Measurements from ENCODE around the gene THSD4. TPM values are rescaled to one million over a fixed set of nuclear protein-coding genes. Genes with fewer than 3 reads are reported as not detected.

Gene THSD4
- total RNA-seq, 2 experiments from 2014 or later, result not detected

- CTCF ChIA-PET, result no interaction called here
- no peak overlapping the region for H3K4me3 Mint-ChIP-seq
These were observed 342.9 kb downstream of the THSD4 start for GRCh38 chr15:71458089-71458660.

DNA sequence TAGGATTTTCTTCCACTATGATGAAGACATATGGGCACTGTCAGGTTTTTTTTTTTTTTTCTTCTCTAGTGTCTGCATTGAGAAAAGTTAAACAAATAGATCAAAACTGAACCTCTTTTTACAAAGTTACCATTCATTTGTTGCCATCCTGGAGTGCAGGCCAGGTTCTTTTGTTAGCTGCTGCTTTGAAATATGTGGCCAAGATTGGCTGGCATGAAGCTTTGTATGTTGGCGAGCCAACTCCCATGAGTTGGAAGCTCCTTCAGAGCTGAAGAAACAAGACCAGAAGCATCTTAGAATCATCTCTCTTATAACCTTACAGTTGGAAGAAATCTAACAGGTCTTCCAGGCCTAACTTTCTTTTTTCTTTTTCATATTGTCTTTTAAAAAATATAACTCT, 346.5 kb downstream of the THSD4 start:
- Mint-ChIP-seq H3K4me3 (no peak overlapping the region), H3K36me3 (no peaks in the 10 kb centered on the region), H3K27me3 (no peaks in the 10 kb centered on the region), H3K9me3 (no peaks in the 10 kb centered on the region), H3K27ac (no peak overlapping the region), H3K4me1 (ENCODE audit: low read depth) (no peaks in the 10 kb centered on the region)
- CTCF ChIA-PET, result no interaction called here
- no peak for DNase-seq
- POLR2A ChIA-PET, result no interaction called here
- intact Hi-C loops (cut with micrococcal nuclease), result no loop called here

More at GRCh38 chr15:71458089-71458660, 342.9 kb downstream of the THSD4 start:
- no peaks in the 10 kb centered on the region for H3K36me3 Mint-ChIP-seq
- H3K27me3 Mint-ChIP-seq, result no peaks in the 10 kb centered on the region
- H3K4me1 Mint-ChIP-seq (ENCODE audit: low read depth), result no peaks in the 10 kb centered on the region
- POLR2A ChIA-PET, result no interaction called here
- no peak overlapping the region for H3K27ac Mint-ChIP-seq
- no peaks in the 10 kb centered on the region for H3K9me3 Mint-ChIP-seq
- DNase-seq, result no peak
- intact Hi-C loops (cut with micrococcal nuclease), result no loop called here

GRCh38 chr15:71462638-71463037, 347.4 kb downstream of the THSD4 start:
- no peaks in the 10 kb centered on the region for H3K4me1 Mint-ChIP-seq (ENCODE audit: low read depth)
- no peak overlapping the region for H3K4me3 Mint-ChIP-seq
- ChIA-PET POLR2A (no interaction called here), CTCF (no interaction called here)
- H3K27ac Mint-ChIP-seq, result no peak overlapping the region
- H3K27me3 Mint-ChIP-seq, result no peaks in the 10 kb centered on the region
- no peak for DNase-seq
- intact Hi-C loops (cut with micrococcal nuclease), result no loop called here
- no peaks in the 10 kb centered on the region for H3K36me3 Mint-ChIP-seq
- H3K9me3 Mint-ChIP-seq, result no peaks in the 10 kb centered on the region

- Mint-ChIP-seq H3K9me3 (no peaks in the 10 kb centered on the region), H3K27me3 (no peaks in the 10 kb centered on the region), H3K4me3 (no peak overlapping the region), H3K27ac (no peak overlapping the region), H3K36me3 (no peaks in the 10 kb centered on the region), H3K4me1 (ENCODE audit: low read depth) (no peaks in the 10 kb centered on the region)
- CTCF ChIA-PET, result no interaction called here
- POLR2A ChIA-PET, result no interaction called here
- no peak for DNase-seq
- intact Hi-C loops (cut with micrococcal nuclease), result no loop called here
These were observed 347.9 kb downstream of the THSD4 start for GRCh38 chr15:71463156-71463665.

DNA sequence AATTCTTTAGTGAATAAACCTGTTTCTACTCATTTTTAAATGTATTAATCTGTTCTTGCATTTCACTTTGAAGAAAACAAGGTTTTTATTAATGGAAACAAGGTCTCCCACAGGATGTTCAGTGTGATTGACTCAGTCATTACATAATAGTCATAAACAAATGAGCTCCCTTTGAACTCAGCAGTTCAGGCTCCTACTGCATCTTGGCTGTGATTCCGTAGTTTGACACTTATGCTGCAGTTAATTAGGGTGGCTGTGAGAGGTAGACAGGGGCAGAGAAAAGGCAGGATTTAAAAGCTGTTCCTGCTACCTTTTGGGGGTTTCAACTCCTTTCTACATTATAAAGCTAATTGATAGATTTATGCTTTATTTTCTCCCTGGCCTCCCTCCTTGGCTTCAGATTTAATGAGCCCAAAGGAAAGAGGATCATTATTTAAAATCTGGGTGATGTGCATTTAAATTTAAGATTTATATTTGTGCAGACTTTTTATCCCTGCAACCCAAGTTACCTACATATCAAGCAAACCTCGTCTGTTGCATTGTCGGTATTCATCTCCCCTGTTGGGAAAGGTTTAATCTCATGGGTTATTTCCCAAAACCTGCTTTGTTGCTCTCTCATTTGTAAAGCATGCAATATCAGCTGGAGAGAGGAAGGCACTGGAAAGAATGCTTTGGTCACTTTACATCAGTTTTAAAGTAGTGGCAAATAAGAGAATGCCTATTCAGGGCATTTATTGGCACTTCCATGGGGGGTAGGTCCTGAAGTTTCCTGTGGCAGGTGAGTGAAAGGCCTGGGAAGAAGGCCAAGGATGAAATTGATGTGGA, 350.1 kb downstream of the THSD4 start:
- ChIA-PET POLR2A (no interaction called here), CTCF (no interaction called here)
- Mint-ChIP-seq H3K27ac (no peak overlapping the region), H3K4me1 (ENCODE audit: low read depth) (no peaks in the 10 kb centered on the region), H3K27me3 (no peaks in the 10 kb centered on the region), H3K36me3 (no peaks in the 10 kb centered on the region), H3K9me3 (peaks cover 3% of the 10 kb centered on the region), H3K4me3 (no peak overlapping the region)
- DNase-seq, result no peak
- intact Hi-C loops (cut with micrococcal nuclease), result no loop called here

GRCh38 chr15:71468715-71469114, 353.4 kb downstream of the THSD4 start:
- no peak for DNase-seq
- H3K27me3 Mint-ChIP-seq, result no peaks in the 10 kb centered on the region
- CTCF ChIA-PET, result no interaction called here
- H3K27ac Mint-ChIP-seq, result no peak overlapping the region
- no peak overlapping the region for H3K4me3 Mint-ChIP-seq
- peaks cover 3% of the 10 kb centered on the region for H3K9me3 Mint-ChIP-seq
- intact Hi-C loops (cut with micrococcal nuclease), result no loop called here
- H3K36me3 Mint-ChIP-seq, result no peaks in the 10 kb centered on the region
- POLR2A ChIA-PET, result no interaction called here
- no peaks in the 10 kb centered on the region for H3K4me1 Mint-ChIP-seq (ENCODE audit: low read depth)

DNA sequence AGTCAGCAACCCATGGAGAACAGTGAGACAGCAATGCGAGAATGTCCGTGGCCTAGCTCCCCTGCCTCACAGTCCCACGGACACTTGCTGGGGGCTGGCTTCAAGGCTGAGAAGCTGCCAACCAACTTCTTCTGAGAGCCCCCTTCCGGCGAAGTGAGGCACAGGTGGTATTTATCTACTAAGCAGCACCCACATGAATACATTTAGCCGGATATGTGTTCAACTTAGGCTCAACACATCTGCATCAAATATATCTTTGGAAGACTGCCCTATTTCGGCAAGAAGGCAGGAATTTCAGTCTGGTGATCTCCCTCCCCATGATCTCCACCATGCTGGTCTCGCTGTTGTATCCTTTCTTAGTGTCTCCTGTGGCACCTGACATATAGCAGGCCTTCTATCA, 354.1 kb downstream of the THSD4 start:
- Mint-ChIP-seq H3K9me3 (peaks cover 3% of the 10 kb centered on the region), H3K4me1 (ENCODE audit: low read depth) (no peaks in the 10 kb centered on the region), H3K4me3 (no peak overlapping the region), H3K36me3 (no peaks in the 10 kb centered on the region), H3K27me3 (no peaks in the 10 kb centered on the region), H3K27ac (no peak overlapping the region)
- intact Hi-C loops (cut with micrococcal nuclease), result no loop called here
- ChIA-PET CTCF (no interaction called here), POLR2A (no interaction called here)
- DNase-seq, result no peak

DNA sequence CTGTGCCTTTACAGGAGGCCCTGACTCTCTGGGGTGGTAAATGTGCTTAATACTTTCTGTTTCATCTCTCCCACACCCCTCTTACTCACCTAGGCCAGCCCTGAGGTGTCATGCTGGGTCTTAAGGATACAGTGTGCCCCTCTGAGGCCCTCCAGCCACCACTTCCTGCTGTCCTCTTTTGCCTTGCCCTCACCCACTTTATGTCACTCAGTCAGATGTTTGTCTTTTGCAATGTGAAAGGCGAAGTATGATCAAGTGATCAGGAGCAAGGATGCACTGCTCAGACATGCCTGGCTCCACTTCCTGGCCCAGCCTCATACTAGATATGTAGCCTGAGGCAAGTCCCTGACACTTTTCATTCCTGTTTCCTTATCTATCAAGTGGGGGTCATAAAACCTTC, 356.1 kb downstream of the THSD4 start:
- Mint-ChIP-seq H3K27me3 (no peaks in the 10 kb centered on the region), H3K36me3 (no peaks in the 10 kb centered on the region), H3K27ac (no peak overlapping the region), H3K4me3 (no peak overlapping the region), H3K9me3 (peaks cover 3% of the 10 kb centered on the region), H3K4me1 (ENCODE audit: low read depth) (no peaks in the 10 kb centered on the region)
- intact Hi-C loops (cut with micrococcal nuclease), result no loop called here
- POLR2A ChIA-PET, result no interaction called here
- CTCF ChIA-PET, result no interaction called here
- DNase-seq, result no peak

DNA sequence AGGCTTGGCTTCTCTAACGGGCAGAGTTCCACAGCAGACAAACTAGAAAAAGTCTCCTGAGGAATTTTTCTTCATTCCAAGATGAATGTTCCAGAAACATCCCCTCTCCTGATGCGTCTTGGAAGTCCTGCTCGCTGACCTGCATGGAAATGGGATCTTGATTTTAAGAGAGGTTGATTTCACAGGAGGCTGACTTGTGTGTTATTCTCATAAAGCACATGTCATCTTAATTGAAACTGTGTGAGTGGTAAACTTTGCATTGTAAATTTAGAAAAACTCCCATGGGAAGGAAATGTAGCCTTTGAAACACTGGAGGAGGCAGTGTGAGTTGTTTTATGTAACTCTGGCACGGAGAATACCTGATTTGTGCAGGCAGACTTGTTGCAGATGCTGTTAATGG, 357.3 kb downstream of the THSD4 start:
- no peak overlapping the region for H3K4me3 Mint-ChIP-seq
- intact Hi-C loops (cut with micrococcal nuclease), result no loop called here
- ChIA-PET POLR2A (no interaction called here), CTCF (no interaction called here)
- no peaks in the 10 kb centered on the region for H3K4me1 Mint-ChIP-seq (ENCODE audit: low read depth)
- peaks cover 5% of the 10 kb centered on the region for H3K27me3 Mint-ChIP-seq
- H3K36me3 Mint-ChIP-seq, result no peaks in the 10 kb centered on the region
- DNase-seq, result no peak
- H3K9me3 Mint-ChIP-seq, result peaks cover 3% of the 10 kb centered on the region
- no peak overlapping the region for H3K27ac Mint-ChIP-seq

DNA sequence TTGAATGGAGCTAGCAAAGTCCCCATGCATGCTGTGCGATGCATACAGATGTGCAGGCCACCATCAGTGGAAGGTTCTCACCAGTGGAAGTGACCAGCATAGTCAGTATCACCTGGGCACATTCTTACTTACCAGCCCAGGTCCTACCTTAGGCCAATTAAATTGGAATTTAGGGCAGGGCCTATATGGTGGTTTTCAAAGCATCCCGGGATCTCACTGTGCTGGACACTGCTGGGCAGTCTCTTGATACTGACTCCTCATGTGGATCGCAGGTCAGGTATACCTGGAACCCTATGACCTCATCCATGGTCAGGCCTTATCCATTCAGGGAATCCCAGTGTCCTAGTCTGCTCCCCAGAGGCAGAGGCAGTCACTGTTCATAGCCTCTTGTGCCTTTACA, 358.5 kb downstream of the THSD4 start:
- Mint-ChIP-seq H3K4me1 (ENCODE audit: low read depth) (no peaks in the 10 kb centered on the region), H3K27ac (no peak overlapping the region), H3K36me3 (no peaks in the 10 kb centered on the region), H3K9me3 (peaks cover under 1% of the 10 kb centered on the region), H3K27me3 (peaks cover 5% of the 10 kb centered on the region), H3K4me3 (no peak overlapping the region)
- DNase-seq, result no peak
- CTCF ChIA-PET, result no interaction called here
- intact Hi-C loops (cut with micrococcal nuclease), result no loop called here
- POLR2A ChIA-PET, result no interaction called here

DNA sequence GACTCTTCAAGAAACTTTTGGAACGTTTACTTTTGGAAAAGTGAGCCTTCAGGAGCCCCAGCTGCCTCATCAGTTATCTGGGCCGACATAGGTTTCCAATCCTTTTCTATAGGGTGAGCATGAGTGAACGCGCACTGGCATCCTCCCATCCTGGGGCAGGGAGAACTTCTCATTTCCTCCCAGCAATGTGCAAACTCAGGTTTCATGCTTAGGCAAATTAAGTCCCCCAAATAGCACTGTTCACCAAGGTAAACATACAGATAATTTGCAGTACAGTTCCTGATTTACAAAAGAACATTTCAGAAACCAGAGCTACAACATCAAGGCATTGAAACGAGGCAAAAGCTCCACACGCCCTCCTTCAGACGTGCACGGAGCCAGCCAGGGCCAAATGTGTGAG, 361.6 kb downstream of the THSD4 start:
- Mint-ChIP-seq H3K4me3 (no peak overlapping the region), H3K36me3 (no peaks in the 10 kb centered on the region), H3K9me3 (no peaks in the 10 kb centered on the region), H3K27me3 (peaks cover 5% of the 10 kb centered on the region), H3K27ac (no peak overlapping the region), H3K4me1 (ENCODE audit: low read depth) (no peaks in the 10 kb centered on the region)
- DNase-seq, result no peak
- intact Hi-C loops (cut with micrococcal nuclease), result no loop called here
- CTCF ChIA-PET, result no interaction called here
- POLR2A ChIA-PET, result no interaction called here

DNA sequence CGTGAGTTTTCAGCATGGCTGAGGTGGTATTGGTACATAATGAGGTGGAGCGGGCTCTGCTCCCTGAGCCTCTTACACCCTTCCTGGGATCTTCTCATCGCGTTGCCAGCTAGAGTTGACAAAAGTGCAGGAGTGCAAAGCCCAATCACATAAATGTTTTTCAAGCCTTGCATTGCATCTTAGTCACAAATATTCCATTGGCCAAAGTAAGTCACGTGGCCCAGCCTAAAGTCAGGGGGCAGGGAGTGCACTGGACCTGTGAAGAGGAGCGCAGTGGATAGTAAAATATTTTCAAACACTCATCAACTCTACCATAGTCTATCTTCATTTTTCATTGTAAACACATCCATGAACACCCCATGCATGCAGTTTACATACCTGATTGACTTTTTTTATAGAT, 365.3 kb downstream of the THSD4 start:
- no peaks in the 10 kb centered on the region for H3K4me1 Mint-ChIP-seq (ENCODE audit: low read depth)
- H3K4me3 Mint-ChIP-seq, result no peak overlapping the region
- H3K9me3 Mint-ChIP-seq, result no peaks in the 10 kb centered on the region
- CTCF ChIA-PET, result no interaction called here
- H3K36me3 Mint-ChIP-seq, result no peaks in the 10 kb centered on the region
- POLR2A ChIA-PET, result no interaction called here
- H3K27me3 Mint-ChIP-seq, result peaks cover 7% of the 10 kb centered on the region
- H3K27ac Mint-ChIP-seq, result no peak overlapping the region
- intact Hi-C loops (cut with micrococcal nuclease), result no loop called here
- DNase-seq, result no peak

GRCh38 chr15:71484080-71484479, 368.8 kb downstream of the THSD4 start:
- DNase-seq, result no peak
- CTCF ChIA-PET, result interaction anchor here (0.6 to 1.4 kb wide), 4 partner anchors 9 to 1067 kb away, joined by 3 to 5 read pairs (median 4); no protein-coding TSS in a partner anchor
- Mint-ChIP-seq H3K36me3 (no peaks in the 10 kb centered on the region), H3K4me3 (no peak overlapping the region), H3K27me3 (peaks cover 8% of the 10 kb centered on the region), H3K4me1 (ENCODE audit: low read depth) (no peaks in the 10 kb centered on the region), H3K9me3 (no peaks in the 10 kb centered on the region), H3K27ac (no peak overlapping the region)
- POLR2A ChIA-PET, result no interaction called here
- intact Hi-C loops (cut with micrococcal nuclease), result no loop called here

Measured in activated CD4-positive, alpha-beta memory T cell treated with anti-CD3 and anti-CD28 coated beads for 36 hours (primary cell).